Measurements from ENCODE around the gene ARL13B.
"Not testable (repeated sequence)": the region's sequence is repeated elsewhere in the genome, so short reads cannot be mapped to it uniquely, and the experiment has no call there.

Gene ARL13B

DNA sequence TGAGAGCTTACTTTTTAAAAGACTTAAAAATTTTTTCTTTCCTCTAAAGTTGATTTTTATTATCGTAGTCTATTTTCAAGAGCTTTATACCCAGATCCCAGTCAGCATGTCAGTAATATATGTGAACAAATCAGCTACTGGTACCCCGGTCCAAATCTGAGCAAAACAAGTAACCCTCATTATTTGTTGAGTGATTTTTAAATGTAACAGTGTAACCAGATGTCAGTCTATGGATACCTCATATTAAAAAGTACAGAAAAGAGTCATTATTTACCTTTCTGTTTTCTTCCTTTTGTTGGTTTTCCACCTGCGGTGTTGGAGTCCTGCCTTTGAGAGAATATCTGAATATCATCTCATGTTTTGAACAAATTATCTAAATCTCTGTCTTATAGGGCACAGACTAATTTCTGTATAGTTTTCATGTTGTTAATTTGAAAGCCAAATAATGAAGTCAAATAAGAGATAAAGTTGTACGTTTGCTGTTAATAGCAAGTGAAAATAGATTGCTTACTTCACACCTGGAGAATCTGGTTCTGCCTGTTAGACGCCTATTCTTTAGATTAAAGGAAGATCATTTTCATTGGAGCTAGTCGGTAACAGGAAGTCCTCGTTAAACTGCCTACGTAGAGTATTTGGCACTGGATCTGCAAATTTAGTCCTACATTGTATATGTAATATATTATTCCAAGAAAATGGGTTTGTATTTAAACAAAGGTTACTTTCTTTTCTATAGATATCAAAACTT lies 48.3 kb downstream of the ARL13B start, which contains the start of gene STX19:
STX19 (minus strand) TSS at position 505 of the 745 bp plus-strand sequence. CDS start 13,328 bp downstream, outside the sequence.
- no peak for TF ChIP-seq CTCF (IDR thresholded peaks at IDR 0.05; ENCODE audit: control insufficient read depth, insufficient read depth, low read depth, low read length, missing control alignments)
- no peak within 1 kb of the TSS for H3K4me3 ChIP-seq (ENCODE audit: control insufficient read depth, low read depth, low read length)
- no peak for DNase-seq (ENCODE audit: low read depth)

- peak; percentile 61 for TF ChIP-seq CTCF (IDR thresholded peaks at IDR 0.05; ENCODE audit: control insufficient read depth, insufficient read depth, low read depth, low read length, missing control alignments)
- DNase-seq (ENCODE audit: low read depth) = no peak
- H3K4me3 ChIP-seq (ENCODE audit: control insufficient read depth, low read depth, low read length) = no peak overlapping the region
Observed at GRCh38 chr3:94036909-94037507, 57.1 kb downstream of the ARL13B start.

GRCh38 chr3:94043285-94043684 lies 63.3 kb downstream of the ARL13B start:
- H3K4me3 ChIP-seq (ENCODE audit: control insufficient read depth, low read depth, low read length) = no peak overlapping the region
- TF ChIP-seq CTCF (IDR thresholded peaks at IDR 0.05; ENCODE audit: control insufficient read depth, insufficient read depth, low read depth, low read length, missing control alignments) = no peak
- DNase-seq (ENCODE audit: low read depth) = no peak

DNA sequence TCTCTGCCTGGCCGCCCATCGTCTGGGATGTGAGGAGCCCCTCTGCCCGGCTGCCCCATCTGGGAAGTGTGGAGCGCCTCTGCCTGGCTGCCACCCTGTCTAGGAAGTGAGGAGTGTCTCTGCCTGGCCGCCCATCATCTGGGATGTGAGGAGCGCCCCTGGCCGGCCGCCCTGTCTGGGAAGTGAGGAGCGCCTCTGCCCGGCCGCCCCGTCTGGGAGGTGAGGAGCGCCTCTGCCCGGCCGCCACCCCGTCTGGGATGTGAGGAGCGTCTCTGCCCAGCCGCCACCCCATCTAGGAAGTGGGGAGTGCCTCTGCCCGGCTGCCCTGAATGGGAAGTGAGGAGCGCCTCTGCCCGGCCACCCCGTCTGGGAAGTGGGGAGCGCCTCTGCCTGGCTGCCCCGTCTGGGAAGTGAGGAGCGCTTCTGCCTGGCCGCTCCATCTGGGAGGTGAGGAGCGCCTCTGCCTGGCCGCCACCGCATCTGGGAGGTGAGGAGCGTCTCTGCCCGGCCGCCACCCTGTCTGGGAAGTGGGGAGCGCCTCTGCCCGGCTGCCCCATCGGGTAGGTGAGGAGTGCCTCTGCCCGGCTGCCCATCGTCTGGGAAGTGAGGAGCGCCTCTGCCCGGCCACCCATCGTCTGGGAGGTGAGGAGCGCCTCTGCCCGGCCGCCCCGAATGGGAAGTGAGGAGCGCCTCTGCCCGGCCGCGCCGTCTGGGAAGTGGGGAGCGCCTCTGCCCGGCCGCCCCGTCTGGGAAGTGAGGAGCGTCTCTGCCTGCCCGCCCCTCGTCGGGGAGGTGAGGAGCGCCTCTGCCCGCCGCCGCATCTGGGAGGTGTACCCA lies 64.4 kb downstream of the ARL13B start:
- not testable (repeated sequence) for DNase-seq (ENCODE audit: low read depth); H3K4me3 ChIP-seq (ENCODE audit: control insufficient read depth, low read depth, low read length)

DNA sequence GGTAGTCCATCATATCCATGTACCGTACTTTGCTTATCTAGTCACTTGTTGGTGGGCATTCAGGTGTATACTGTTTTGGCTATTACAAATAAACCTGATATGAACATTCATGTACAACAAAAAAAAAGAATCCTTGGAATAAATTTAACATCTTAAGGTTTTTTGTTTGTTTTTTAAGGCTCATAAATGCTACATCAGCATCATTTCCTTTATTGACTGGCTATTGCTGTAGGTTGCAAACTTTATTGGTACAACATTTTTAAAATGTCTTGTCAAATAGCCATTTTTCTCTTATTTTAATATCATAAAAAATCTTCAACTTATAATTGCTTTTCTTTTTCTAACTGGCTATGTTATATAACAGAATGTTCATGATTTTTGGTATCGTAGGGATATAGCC lies 66.6 kb downstream of the ARL13B start:
- H3K4me3 ChIP-seq (ENCODE audit: control insufficient read depth, low read depth, low read length) = no peak overlapping the region
- DNase-seq (ENCODE audit: low read depth) = no peak
- no peak for TF ChIP-seq CTCF (IDR thresholded peaks at IDR 0.05; ENCODE audit: control insufficient read depth, insufficient read depth, low read depth, low read length, missing control alignments)

DNA sequence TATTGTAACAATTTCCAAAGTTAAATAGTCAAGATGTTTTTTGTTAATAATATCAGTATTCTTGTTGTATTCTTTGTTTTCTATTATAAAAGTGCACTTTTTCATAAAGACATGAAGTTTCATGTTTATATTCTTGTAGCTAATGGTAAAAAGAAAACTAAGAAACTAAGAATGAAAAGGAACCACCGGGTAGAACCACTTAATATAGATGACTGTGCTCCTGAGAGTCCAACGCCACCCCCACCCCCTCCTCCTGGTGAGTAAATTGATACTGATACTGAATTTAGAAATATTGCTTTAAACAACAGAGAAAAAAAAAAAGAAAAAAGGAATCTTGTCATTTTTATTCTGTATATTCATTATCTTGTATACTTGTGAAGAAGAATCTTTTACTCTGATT lies 69.3 kb downstream of the ARL13B start:
- H3K4me3 ChIP-seq (ENCODE audit: control insufficient read depth, low read depth, low read length) = no peak overlapping the region
- TF ChIP-seq CTCF (IDR thresholded peaks at IDR 0.05; ENCODE audit: control insufficient read depth, insufficient read depth, low read depth, low read length, missing control alignments) = no peak
- DNase-seq (ENCODE audit: low read depth) = no peak

- TF ChIP-seq CTCF (IDR thresholded peaks at IDR 0.05; ENCODE audit: control insufficient read depth, insufficient read depth, low read depth, low read length, missing control alignments) = no peak
- H3K4me3 ChIP-seq (ENCODE audit: control insufficient read depth, low read depth, low read length) = no peak overlapping the region
- no peak for DNase-seq (ENCODE audit: low read depth)
Observed at GRCh38 chr3:94050546-94050945, 70.6 kb downstream of the ARL13B start.
